Liver (tissue), 3 donors: Measurements from ENCODE around the gene LBP.
"Not testable (repeated sequence)": the region's sequence is repeated elsewhere in the genome, so short reads cannot be mapped to it uniquely, and the experiment has no call there.

Experiments
- FOXA1 ChIP-seq: IDR thresholded peaks from 2 replicates; pipeline ENCODE4 v1.6.1; 2016; ENCODE audit warnings: antibody characterized with exemption
- GABPA ChIP-seq, 2 donors: IDR thresholded peaks in 1 of 2; conservative IDR thresholded peaks in 1 of 2; 2 replicates each; pipeline ENCODE4 v1.6.1; 2016; ENCODE audit warnings: antibody characterized with exemption in 2 of 2, mild to moderate bottlenecking in 1 of 2, moderate library complexity in 1 of 2
- JUND ChIP-seq, 2 donors: IDR thresholded peaks; 2 replicates each; pipeline ENCODE4 v1.6.1; 2016; ENCODE audit warnings: antibody characterized with exemption in 2 of 2
- RAD21 ChIP-seq, 2 donors: IDR thresholded peaks; 2 replicates each; pipeline ENCODE4 v1.6.1; 2016; ENCODE audit warnings: antibody characterized with exemption in 2 of 2, mild to moderate bottlenecking in 2 of 2
- SP1 ChIP-seq: IDR thresholded peaks from 2 replicates; pipeline ENCODE4 v1.6.1; 2018; ENCODE audit warnings: antibody characterized with exemption, mild to moderate bottlenecking
- TAF1 ChIP-seq: conservative IDR thresholded peaks from 2 replicates; pipeline ENCODE4 v1.6.1; 2016; ENCODE audit warnings: antibody characterized with exemption, mild to moderate bottlenecking
- YY1 ChIP-seq: IDR thresholded peaks from 2 replicates; pipeline ENCODE4 v1.6.1; 2016; ENCODE audit warnings: antibody characterized with exemption, mild to moderate bottlenecking
- TF ChIP-seq, protein P1 (sequence below): fragments of 150-350 bp; IDR thresholded peaks from 2 replicates; pipeline ENCODE4 v1.5.1; 2017; ENCODE audit warnings: improper control_type of control experiment, low read depth, low read length; ENCODE audit not compliant: missing input control
- TF ChIP-seq, protein P2 (sequence below): IDR thresholded peaks from 2 replicates; pipeline ENCODE4 v1.6.1; 2016; ENCODE audit warnings: antibody characterized with exemption
- TF ChIP-seq, protein P3 (sequence below): IDR thresholded peaks from 2 replicates; pipeline ENCODE4 v1.6.1; 2016; ENCODE audit warnings: antibody characterized with exemption
- TF ChIP-seq, protein P4 (sequence below): IDR thresholded peaks from 2 replicates; pipeline ENCODE4 v1.6.1; 2016; ENCODE audit warnings: antibody characterized with exemption, mild to moderate bottlenecking
- TF ChIP-seq, protein P5 (sequence below): IDR thresholded peaks from 2 replicates; pipeline ENCODE4 v1.6.1; 2016; ENCODE audit warnings: antibody characterized with exemption
- donor health status: healthy.
- donor health status: healthy.

DNA sequence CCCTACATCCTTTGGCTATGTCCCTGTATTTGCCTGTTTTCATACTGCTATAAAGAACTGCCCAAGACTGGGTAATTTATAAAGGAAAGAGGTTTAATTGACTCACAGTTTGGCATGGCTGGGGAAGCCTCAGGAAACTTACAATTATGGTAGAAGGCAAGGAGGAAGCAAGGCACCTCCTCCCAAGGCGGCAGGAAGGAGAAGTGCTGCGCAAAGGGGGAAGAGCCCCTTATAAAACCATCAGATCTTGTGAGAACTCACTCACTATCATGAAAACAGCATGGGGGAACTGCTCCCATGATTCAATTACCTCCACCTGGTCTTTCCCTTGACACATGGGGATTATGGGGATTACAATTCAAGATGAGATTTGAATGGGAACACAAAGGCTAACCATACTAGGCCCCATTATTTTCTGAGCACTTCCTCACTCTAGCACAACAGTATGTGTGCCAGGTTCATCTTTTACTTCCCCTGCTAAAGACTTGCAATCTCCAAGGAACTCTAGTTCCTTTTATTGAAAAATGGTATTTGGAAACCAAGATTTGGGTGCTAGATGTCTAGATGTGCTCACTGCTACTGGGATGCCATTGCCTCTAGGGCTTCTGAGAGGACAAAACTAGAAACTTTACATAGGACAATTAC, 49.6 kb downstream of the LBP start:
- TF ChIP-seq, protein P1, sequence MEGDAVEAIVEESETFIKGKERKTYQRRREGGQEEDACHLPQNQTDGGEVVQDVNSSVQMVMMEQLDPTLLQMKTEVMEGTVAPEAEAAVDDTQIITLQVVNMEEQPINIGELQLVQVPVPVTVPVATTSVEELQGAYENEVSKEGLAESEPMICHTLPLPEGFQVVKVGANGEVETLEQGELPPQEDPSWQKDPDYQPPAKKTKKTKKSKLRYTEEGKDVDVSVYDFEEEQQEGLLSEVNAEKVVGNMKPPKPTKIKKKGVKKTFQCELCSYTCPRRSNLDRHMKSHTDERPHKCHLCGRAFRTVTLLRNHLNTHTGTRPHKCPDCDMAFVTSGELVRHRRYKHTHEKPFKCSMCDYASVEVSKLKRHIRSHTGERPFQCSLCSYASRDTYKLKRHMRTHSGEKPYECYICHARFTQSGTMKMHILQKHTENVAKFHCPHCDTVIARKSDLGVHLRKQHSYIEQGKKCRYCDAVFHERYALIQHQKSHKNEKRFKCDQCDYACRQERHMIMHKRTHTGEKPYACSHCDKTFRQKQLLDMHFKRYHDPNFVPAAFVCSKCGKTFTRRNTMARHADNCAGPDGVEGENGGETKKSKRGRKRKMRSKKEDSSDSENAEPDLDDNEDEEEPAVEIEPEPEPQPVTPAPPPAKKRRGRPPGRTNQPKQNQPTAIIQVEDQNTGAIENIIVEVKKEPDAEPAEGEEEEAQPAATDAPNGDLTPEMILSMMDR: not testable (repeated sequence)
- TF ChIP-seq SP1; YY1; TAF1; GABPA (IDR thresholded peaks at IDR 0.05 in 1 of 2, conservative IDR thresholded peaks at IDR 0.05 in 1 of 2); RAD21 (IDR thresholded peaks at IDR 0.05); JUND (IDR thresholded peaks at IDR 0.05); FOXA1: not testable (repeated sequence)
- TF ChIP-seq, protein P2, sequence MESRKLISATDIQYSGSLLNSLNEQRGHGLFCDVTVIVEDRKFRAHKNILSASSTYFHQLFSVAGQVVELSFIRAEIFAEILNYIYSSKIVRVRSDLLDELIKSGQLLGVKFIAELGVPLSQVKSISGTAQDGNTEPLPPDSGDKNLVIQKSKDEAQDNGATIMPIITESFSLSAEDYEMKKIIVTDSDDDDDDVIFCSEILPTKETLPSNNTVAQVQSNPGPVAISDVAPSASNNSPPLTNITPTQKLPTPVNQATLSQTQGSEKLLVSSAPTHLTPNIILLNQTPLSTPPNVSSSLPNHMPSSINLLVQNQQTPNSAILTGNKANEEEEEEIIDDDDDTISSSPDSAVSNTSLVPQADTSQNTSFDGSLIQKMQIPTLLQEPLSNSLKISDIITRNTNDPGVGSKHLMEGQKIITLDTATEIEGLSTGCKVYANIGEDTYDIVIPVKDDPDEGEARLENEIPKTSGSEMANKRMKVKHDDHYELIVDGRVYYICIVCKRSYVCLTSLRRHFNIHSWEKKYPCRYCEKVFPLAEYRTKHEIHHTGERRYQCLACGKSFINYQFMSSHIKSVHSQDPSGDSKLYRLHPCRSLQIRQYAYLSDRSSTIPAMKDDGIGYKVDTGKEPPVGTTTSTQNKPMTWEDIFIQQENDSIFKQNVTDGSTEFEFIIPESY: not testable (repeated sequence)
- TF ChIP-seq, protein P3, sequence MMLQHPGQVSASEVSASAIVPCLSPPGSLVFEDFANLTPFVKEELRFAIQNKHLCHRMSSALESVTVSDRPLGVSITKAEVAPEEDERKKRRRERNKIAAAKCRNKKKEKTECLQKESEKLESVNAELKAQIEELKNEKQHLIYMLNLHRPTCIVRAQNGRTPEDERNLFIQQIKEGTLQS: not testable (repeated sequence)
- TF ChIP-seq, protein P4, sequence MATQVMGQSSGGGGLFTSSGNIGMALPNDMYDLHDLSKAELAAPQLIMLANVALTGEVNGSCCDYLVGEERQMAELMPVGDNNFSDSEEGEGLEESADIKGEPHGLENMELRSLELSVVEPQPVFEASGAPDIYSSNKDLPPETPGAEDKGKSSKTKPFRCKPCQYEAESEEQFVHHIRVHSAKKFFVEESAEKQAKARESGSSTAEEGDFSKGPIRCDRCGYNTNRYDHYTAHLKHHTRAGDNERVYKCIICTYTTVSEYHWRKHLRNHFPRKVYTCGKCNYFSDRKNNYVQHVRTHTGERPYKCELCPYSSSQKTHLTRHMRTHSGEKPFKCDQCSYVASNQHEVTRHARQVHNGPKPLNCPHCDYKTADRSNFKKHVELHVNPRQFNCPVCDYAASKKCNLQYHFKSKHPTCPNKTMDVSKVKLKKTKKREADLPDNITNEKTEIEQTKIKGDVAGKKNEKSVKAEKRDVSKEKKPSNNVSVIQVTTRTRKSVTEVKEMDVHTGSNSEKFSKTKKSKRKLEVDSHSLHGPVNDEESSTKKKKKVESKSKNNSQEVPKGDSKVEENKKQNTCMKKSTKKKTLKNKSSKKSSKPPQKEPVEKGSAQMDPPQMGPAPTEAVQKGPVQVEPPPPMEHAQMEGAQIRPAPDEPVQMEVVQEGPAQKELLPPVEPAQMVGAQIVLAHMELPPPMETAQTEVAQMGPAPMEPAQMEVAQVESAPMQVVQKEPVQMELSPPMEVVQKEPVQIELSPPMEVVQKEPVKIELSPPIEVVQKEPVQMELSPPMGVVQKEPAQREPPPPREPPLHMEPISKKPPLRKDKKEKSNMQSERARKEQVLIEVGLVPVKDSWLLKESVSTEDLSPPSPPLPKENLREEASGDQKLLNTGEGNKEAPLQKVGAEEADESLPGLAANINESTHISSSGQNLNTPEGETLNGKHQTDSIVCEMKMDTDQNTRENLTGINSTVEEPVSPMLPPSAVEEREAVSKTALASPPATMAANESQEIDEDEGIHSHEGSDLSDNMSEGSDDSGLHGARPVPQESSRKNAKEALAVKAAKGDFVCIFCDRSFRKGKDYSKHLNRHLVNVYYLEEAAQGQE: not testable (repeated sequence)
- TF ChIP-seq, protein P5, sequence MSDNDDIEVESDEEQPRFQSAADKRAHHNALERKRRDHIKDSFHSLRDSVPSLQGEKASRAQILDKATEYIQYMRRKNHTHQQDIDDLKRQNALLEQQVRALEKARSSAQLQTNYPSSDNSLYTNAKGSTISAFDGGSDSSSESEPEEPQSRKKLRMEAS: not testable (repeated sequence)
